PC-3 (cell line): Measurements from ENCODE around the gene GABBR2. TPM values are rescaled to one million over a fixed set of nuclear protein-coding genes. Genes with fewer than 3 reads are reported as not detected.

Source experiments
- ATAC-seq: fragments of 200-7000 bp; cut with Tn5 transposase; 2 replicates; pipeline ENCODE4 v1.9.1; 2020; ENCODE audit warnings: mild to moderate bottlenecking, moderate library complexity
- BruUV-seq: library from RNA; stranded (reverse); fragments of 400-500 nt; replicated peaks from 2 replicates; lab custom pipeline; 2021; lab: Mats Ljungman, UMichigan
- CTCF ChIA-PET: fragments of 300-600 bp; sonication (Branson Sonifier 250); formaldehyde crosslinking; loops from one replicate; lab custom pipeline; 2022; ENCODE audit warnings: antibody characterized with exemption; lab: Charles Lee
- POLR2A ChIA-PET: fragments of 300-600 bp; sonication (Branson Sonifier 250); formaldehyde crosslinking; loops from one replicate; lab custom pipeline; 2022; ENCODE audit warnings: antibody characterized with exemption; ENCODE audit not compliant: unreplicated experiment; lab: Charles Lee
- DNase-seq: peaks from one replicate; pipeline ENCODE4 v3.0.0-alpha.2; 2015
- H2AFZ ChIP-seq: fragments of 300-600 bp; sonication (generic); 2 replicates; pipeline ENCODE4 v1.6.0; 2016; ENCODE audit warnings: antibody characterized with exemption, low read length
- H3F3A ChIP-seq: fragments of 300-600 bp; sonication (generic); one replicate; pipeline ENCODE4 v1.6.0; 2017; ENCODE audit warnings: antibody characterized with exemption, low read length, control low read depth, mild to moderate bottlenecking; ENCODE audit not compliant: unreplicated experiment
- H3K27ac ChIP-seq: fragments of 300-600 bp; sonication (generic); 2 replicates; pipeline ENCODE4 v1.5.1; 2016; ENCODE audit warnings: mild to moderate bottlenecking, low read length
- H3K27me3 ChIP-seq: fragments of 300-600 bp; sonication (generic); 2 replicates; pipeline ENCODE4 v1.6.1; 2016; ENCODE audit warnings: low read length, mixed read lengths
- H3K36me3 ChIP-seq: fragments of 300-600 bp; sonication (generic); 2 replicates; pipeline ENCODE4 v1.6.1; 2016; ENCODE audit warnings: low read depth, mixed run types, low read length, mixed read lengths
- H3K4me1 ChIP-seq: fragments of 300-600 bp; sonication (generic); 2 replicates; pipeline ENCODE4 v1.5.1; 2016; ENCODE audit warnings: low read length; ENCODE audit not compliant: insufficient read depth
- H3K4me2 ChIP-seq: fragments of 300-600 bp; sonication (generic); 2 replicates; pipeline ENCODE4 v1.6.0; 2016; ENCODE audit warnings: low read length
- H3K4me3 ChIP-seq: fragments of 300-600 bp; sonication (generic); 2 replicates; pipeline ENCODE4 v1.5.1; 2016; ENCODE audit warnings: mild to moderate bottlenecking, low read length, mixed read lengths
- H3K79me2 ChIP-seq: fragments of 300-600 bp; sonication (generic); 2 replicates; pipeline ENCODE4 v1.6.1; 2017; ENCODE audit warnings: low read length, mixed read lengths
- H3K9ac ChIP-seq: fragments of 300-600 bp; sonication (generic); 2 replicates; pipeline ENCODE4 v1.6.0; 2016; ENCODE audit warnings: mild to moderate bottlenecking, low read length
- H3K9me2 ChIP-seq: fragments of 300-600 bp; sonication (generic); replicated peaks from 2 replicates; pipeline ENCODE4 v1.6.1; 2016; ENCODE audit warnings: mixed run types, low read length, mixed read lengths
- H3K9me3 ChIP-seq: fragments of 300-600 bp; sonication (generic); 2 replicates; pipeline ENCODE4 v1.6.1; 2016; ENCODE audit warnings: low read length, mixed read lengths
- H4K20me1 ChIP-seq: fragments of 300-600 bp; sonication (generic); 2 replicates; pipeline ENCODE4 v1.6.1; 2016; ENCODE audit warnings: low read length, mixed read lengths
- EZH2 ChIP-seq: fragments of 300-600 bp; sonication (generic); IDR thresholded peaks from one replicate; pipeline ENCODE4 v1.6.1; 2017; ENCODE audit warnings: antibody characterized with exemption, mild to moderate bottlenecking, low read length; ENCODE audit not compliant: unreplicated experiment
- EZH2phosphoT487 ChIP-seq: fragments of 300-600 bp; sonication (generic); IDR thresholded peaks from 2 replicates; pipeline ENCODE4 v1.6.1; 2018; ENCODE audit warnings: mild to moderate bottlenecking, antibody characterized with exemption, low read length, borderline replicate concordance
- intact Hi-C: fragments of 100-400 bp; cut with micrococcal nuclease; formaldehyde crosslinking; loops from 2 replicates; pipeline ENCODE4 v1.9.0; 2023
- total RNA-seq: library from RNA; depleted of rRNA; stranded (reverse); fragments of >200 nt; gene quantifications from 2 replicates; pipeline ENCODE4 v1.2.3, GENCODE V29; 2014
- TF ChIP-seq, protein P1 (sequence below): fragments of 300-600 bp; sonication (generic); conservative IDR thresholded peaks from 2 replicates; pipeline ENCODE4 v1.5.1; 2017; ENCODE audit warnings: antibody characterized with exemption, low read depth, mild to moderate bottlenecking, low read length

GABBR2 gene
- total RNA-seq, 1 experiment from 2014 or later = 0.44 TPM

DNA sequence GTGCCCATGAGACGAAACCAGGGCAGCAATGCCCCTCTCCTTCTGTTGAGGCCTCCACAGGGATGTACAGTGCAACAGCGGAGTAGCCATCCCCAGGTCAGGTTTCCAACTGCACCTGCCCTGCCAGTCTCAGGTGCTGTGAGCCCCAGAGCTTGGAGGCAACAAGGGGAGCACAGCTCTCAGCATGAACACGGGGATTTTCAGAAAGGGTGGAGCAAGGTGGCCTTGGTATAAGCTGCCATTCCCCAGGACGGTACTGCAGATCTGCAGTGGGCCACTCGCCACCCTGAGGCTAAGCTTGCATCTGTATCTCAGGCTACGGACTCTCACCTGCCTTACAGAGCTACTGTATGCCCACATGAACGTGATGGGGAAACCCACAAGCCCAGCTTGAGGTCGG, 103.6 kb downstream of the GABBR2 start:
- Histone ChIP-seq H3K27me3 (no peaks in the 10 kb centered on the region), H3K79me2 (no peaks in the 10 kb centered on the region), H3F3A (no peaks in the 10 kb centered on the region), H4K20me1 (no peaks in the 10 kb centered on the region), H3K9me2 (no peaks in the 10 kb centered on the region), H3K4me1 (no peaks in the 10 kb centered on the region), H3K27ac (no peak overlapping the region), H3K4me3 (no peak overlapping the region), H3K9ac (no peak overlapping the region), H3K4me2 (no peak overlapping the region), H3K9me3 (no peaks in the 10 kb centered on the region), H3K36me3 (no peaks in the 10 kb centered on the region), H2AFZ (no peak overlapping the region)
- ATAC-seq = no peak
- DNase-seq = no peak
- TF ChIP-seq EZH2phosphoT487 (no peak), EZH2 (no peak)
- TF ChIP-seq, protein P1, sequence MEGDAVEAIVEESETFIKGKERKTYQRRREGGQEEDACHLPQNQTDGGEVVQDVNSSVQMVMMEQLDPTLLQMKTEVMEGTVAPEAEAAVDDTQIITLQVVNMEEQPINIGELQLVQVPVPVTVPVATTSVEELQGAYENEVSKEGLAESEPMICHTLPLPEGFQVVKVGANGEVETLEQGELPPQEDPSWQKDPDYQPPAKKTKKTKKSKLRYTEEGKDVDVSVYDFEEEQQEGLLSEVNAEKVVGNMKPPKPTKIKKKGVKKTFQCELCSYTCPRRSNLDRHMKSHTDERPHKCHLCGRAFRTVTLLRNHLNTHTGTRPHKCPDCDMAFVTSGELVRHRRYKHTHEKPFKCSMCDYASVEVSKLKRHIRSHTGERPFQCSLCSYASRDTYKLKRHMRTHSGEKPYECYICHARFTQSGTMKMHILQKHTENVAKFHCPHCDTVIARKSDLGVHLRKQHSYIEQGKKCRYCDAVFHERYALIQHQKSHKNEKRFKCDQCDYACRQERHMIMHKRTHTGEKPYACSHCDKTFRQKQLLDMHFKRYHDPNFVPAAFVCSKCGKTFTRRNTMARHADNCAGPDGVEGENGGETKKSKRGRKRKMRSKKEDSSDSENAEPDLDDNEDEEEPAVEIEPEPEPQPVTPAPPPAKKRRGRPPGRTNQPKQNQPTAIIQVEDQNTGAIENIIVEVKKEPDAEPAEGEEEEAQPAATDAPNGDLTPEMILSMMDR = no peak
- POLR2A ChIA-PET = no interaction called here
- CTCF ChIA-PET = no interaction called here
- BruUV-seq = no TSS peak
- intact Hi-C loops = no loop called here

- H3K4me2 ChIP-seq = no peak overlapping the region
- TF ChIP-seq EZH2phosphoT487 (no peak), EZH2 (no peak)
- TF ChIP-seq, protein P1 = no peak
- no peaks in the 10 kb centered on the region for H3K9me3 ChIP-seq
- ATAC-seq (no peak), DNase-seq (no peak)
- H3K79me2 ChIP-seq = no peaks in the 10 kb centered on the region
- CTCF ChIA-PET = no interaction called here
- H3K27me3 ChIP-seq = no peaks in the 10 kb centered on the region
- no peak overlapping the region for H3K9ac ChIP-seq
- POLR2A ChIA-PET = no interaction called here
- no peaks in the 10 kb centered on the region for H3K9me2 ChIP-seq
- H3K36me3 ChIP-seq = no peaks in the 10 kb centered on the region
- no TSS peak for BruUV-seq
- H3K27ac ChIP-seq = no peak overlapping the region
- H3K4me3 ChIP-seq = no peak overlapping the region
- no peaks in the 10 kb centered on the region for H4K20me1 ChIP-seq
- no peak overlapping the region for H2AFZ ChIP-seq
- no peaks in the 10 kb centered on the region for H3F3A ChIP-seq
- intact Hi-C loops = no loop called here
- H3K4me1 ChIP-seq = no peaks in the 10 kb centered on the region
These were observed 104.8 kb downstream of the GABBR2 start for GRCh38 chr9:98603821-98604383.

DNA sequence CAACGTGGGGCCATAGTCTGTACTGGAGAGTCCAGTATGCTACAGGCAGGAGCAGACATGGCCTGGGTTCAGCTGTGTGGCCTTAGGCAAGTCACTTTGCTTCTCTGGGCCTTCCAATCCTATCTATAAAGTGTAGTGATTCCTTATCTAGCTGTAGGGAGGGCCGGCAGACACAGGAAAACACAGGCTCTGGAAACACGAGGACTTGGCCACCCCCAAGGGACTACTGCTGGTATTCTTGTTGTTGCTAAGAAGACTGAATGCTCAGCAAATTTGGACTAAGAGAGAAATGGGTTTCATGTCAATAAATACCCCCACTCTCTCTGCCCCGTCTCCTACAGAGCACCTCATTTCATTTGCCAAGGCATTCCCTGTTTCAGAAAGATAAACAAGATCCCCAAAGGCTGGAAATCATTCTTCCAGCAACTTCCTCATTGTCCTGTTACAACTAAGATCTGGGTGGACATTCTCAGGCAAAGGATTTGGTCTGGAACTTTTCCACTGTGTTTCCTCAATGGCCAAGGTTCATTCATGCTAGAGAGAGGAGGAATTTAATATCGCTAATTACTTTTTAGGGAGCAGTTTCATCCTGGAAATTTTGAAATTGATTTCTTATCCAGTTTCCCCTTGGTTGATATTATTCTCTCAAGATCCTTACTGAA, 105.8 kb downstream of the GABBR2 start:
- ATAC-seq (no peak), DNase-seq (no peak)
- BruUV-seq = no TSS peak
- intact Hi-C loops = no loop called here
- Histone ChIP-seq H3K27ac (no peak overlapping the region), H3K9ac (no peak overlapping the region), H4K20me1 (no peaks in the 10 kb centered on the region), H3K4me3 (no peak overlapping the region), H3K4me1 (no peaks in the 10 kb centered on the region), H3K79me2 (no peaks in the 10 kb centered on the region), H2AFZ (no peak overlapping the region), H3K9me3 (no peaks in the 10 kb centered on the region), H3F3A (no peaks in the 10 kb centered on the region), H3K4me2 (no peak overlapping the region), H3K9me2 (no peaks in the 10 kb centered on the region), H3K27me3 (no peaks in the 10 kb centered on the region), H3K36me3 (no peaks in the 10 kb centered on the region)
- ChIA-PET CTCF (no interaction called here), POLR2A (no interaction called here)
- TF ChIP-seq, protein P1 = no peak
- TF ChIP-seq EZH2 (no peak), EZH2phosphoT487 (no peak)
